ENCODE results near the gene SGK1.

- TF ChIP-seq POLR2AphosphoS5 (IDR thresholded peaks at IDR 0.05; ENCODE audit: low read depth, low read length), result no peak
- no peak for TF ChIP-seq POLR2A (IDR thresholded peaks at IDR 0.05; ENCODE audit: low read depth, low read length)
Observed at GRCh38 chr6:134176264-134176975, 141.5 kb downstream of the SGK1 start.

All from GM12892 (cell line).